Prostate gland (tissue), 2 donors: ENCODE results near the gene UNC5C.

ENCODE experiments used
- POLR2A ChIP-seq: fragments of 450-650 bp; IDR thresholded peaks from one replicate; pipeline ENCODE4 v1.6.1; 2016; ENCODE audit warnings: antibody characterized with exemption, mild to moderate bottlenecking
- TF ChIP-seq, protein P1 (sequence below), 4 experiments: fragments of 200-600 bp in 2 of 4; fragments of 450-650 bp in 2 of 4; sonication (generic) in 2 of 4; IDR thresholded peaks; 1 replicate in 3 of 4; 2 replicates in 1 of 4; pipeline ENCODE4 v1.5.1; 2016 to 2019; ENCODE audit warnings: antibody characterized with exemption in 4 of 4, mild to moderate bottlenecking in 2 of 4, moderate library complexity in 2 of 4

DNA sequence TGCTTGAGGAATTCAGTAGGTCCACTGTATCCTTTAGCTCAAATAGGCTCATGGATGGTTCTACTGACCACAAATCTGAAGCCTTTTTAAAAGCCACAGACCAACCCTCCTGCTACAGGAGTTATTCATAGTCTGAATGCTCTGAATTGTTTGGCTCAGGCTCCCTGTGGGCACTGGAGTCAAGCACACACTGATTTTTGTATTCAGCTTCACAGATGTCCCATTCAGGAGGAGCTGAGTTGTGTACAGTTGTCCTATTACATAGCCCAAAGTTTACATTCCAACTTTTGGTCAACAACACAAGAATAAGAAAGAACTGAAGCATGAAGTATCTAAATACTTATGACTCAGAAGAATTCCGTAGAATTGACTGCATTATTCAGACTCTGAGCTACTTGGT lies 243.9 kb downstream of the UNC5C start:
- TF ChIP-seq, protein P1, sequence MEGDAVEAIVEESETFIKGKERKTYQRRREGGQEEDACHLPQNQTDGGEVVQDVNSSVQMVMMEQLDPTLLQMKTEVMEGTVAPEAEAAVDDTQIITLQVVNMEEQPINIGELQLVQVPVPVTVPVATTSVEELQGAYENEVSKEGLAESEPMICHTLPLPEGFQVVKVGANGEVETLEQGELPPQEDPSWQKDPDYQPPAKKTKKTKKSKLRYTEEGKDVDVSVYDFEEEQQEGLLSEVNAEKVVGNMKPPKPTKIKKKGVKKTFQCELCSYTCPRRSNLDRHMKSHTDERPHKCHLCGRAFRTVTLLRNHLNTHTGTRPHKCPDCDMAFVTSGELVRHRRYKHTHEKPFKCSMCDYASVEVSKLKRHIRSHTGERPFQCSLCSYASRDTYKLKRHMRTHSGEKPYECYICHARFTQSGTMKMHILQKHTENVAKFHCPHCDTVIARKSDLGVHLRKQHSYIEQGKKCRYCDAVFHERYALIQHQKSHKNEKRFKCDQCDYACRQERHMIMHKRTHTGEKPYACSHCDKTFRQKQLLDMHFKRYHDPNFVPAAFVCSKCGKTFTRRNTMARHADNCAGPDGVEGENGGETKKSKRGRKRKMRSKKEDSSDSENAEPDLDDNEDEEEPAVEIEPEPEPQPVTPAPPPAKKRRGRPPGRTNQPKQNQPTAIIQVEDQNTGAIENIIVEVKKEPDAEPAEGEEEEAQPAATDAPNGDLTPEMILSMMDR (IDR thresholded peaks at IDR 0.05), result no peak
- TF ChIP-seq POLR2A, result no peak
